Measurements from ENCODE around the gene TMX2.
"Not testable (repeated sequence)": the region's sequence is repeated elsewhere in the genome, so short reads cannot be mapped to it uniquely, and the experiment has no call there.

Gene TMX2

GRCh38 chr11:57712256-57713150 is at the start of gene TMX2:
Gene TMX2 (plus strand): TSS chr11:57712593. CDS start chr11:57712619, 26 bp downstream.
- DNase-seq: peak; percentile 96

GRCh38 chr11:57662893-57663292 is 49.5 kb upstream of the TMX2 start:
- DNase-seq: no peak

GRCh38 chr11:57663975-57664374 is 48.4 kb upstream of the TMX2 start:
- no peak for DNase-seq

- DNase-seq: peak; percentile 98
These were observed 45.2 kb upstream of the TMX2 start for GRCh38 chr11:57667117-57667735.

- DNase-seq: peak; percentile 100
These were observed 44.5 kb upstream of the TMX2 start, which contains the start of gene ZDHHC5 for GRCh38 chr11:57667736-57668433. Gene ZDHHC5 (plus strand): TSS chr11:57668114. CDS start chr11:57673091, 4,977 bp downstream.

GRCh38 chr11:57668434-57668782 is 44.0 kb upstream of the TMX2 start:
- no peak for DNase-seq

GRCh38 chr11:57674251-57674650 is 38.1 kb upstream of the TMX2 start:
- DNase-seq: no peak

GRCh38 chr11:57675176-57675941 is 37.0 kb upstream of the TMX2 start:
- no peak for DNase-seq

GRCh38 chr11:57679396-57679795 is 33.0 kb upstream of the TMX2 start:
- no peak for DNase-seq

GRCh38 chr11:57680552-57680874 is 31.9 kb upstream of the TMX2 start:
- DNase-seq: no peak

GRCh38 chr11:57681168-57681567 is 31.2 kb upstream of the TMX2 start:
- no peak for DNase-seq

GRCh38 chr11:57690474-57690873 is 21.9 kb upstream of the TMX2 start:
- not testable (repeated sequence) for DNase-seq

GRCh38 chr11:57698843-57699365 is 13.5 kb upstream of the TMX2 start:
- no peak for DNase-seq

- DNase-seq: no peak
These were observed 12.6 kb upstream of the TMX2 start for GRCh38 chr11:57699813-57700212.

GRCh38 chr11:57700425-57700824 is 12.0 kb upstream of the TMX2 start:
- no peak for DNase-seq

- no peak for DNase-seq
These were observed 9.1 kb upstream of the TMX2 start for GRCh38 chr11:57703341-57703740.

- DNase-seq: no peak
These were observed 7.5 kb upstream of the TMX2 start for GRCh38 chr11:57704932-57705331.

- DNase-seq: not testable (repeated sequence)
These were observed 7.0 kb upstream of the TMX2 start for GRCh38 chr11:57705432-57705831.

- no peak for DNase-seq
These were observed 2.5 kb upstream of the TMX2 start for GRCh38 chr11:57709802-57710367.

GRCh38 chr11:57711414-57712255 is 758 bp upstream of the TMX2 start, which contains the start of gene MED19:
Gene MED19 (minus strand): TSS chr11:57712215. CDS start chr11:57712179, 36 bp downstream.
- no peak for DNase-seq

- no peak for DNase-seq
These were observed 1.4 kb downstream of the TMX2 start for GRCh38 chr11:57713835-57714234.

Data from femur (tissue), 1 donor.